ENCODE results near the gene ARHGEF3. TPM values are rescaled to one million over a fixed set of nuclear protein-coding genes. Genes with fewer than 3 reads are reported as not detected.
A peak's percentile ranks its signal among the peaks of the same experiment; 100 is the strongest.

The ARHGEF3 gene
- total RNA-seq, 2 experiments from 2014 or later: 34.4 to 38.3 TPM

- intact Hi-C loops (cut with DNase I, micrococcal nuclease): loop anchor here (1.0 to 5.0 kb wide), 7 partner anchors 120 to 914 kb away; partner anchors contain the start of genes CCDC66 (in 2 of the 2), APPL1 (in 1 of the 2), ARF4 (in 1 of the 2) and PDE12 (in 1 of the 2)
- ATAC-seq (peak; percentile 78), DNase-seq (peak; percentile 88)
- Mint-ChIP-seq H3K4me3 (peak overlapping the region; percentile 92), H3K27me3 (no peaks in the 10 kb centered on the region), H3K36me3 (ENCODE audit: low read depth) (peaks cover 43% of the 10 kb centered on the region), H3K4me1 (peaks cover 38% of the 10 kb centered on the region), H3K9me3 (ENCODE audit: low read depth) (peaks cover 11% of the 10 kb centered on the region), H3K27ac (peak overlapping the region; percentile 94)
- ChIA-PET POLR2A (interaction anchor here (1.5 to 1.6 kb wide), 2 partner anchors 11 to 117 kb away, joined by 7 to 9 read pairs; no protein-coding TSS in a partner anchor), CTCF (interaction anchor here (0.7 to 1.1 kb wide), 3 partner anchors 123 to 307 kb away, joined by 3 to 4 read pairs (median 3); no protein-coding TSS in a partner anchor)
Observed at GRCh38 chr3:56682462-56683121, 119.2 kb downstream of the ARHGEF3 start.

GRCh38 chr3:56681984-56682461 is 119.7 kb downstream of the ARHGEF3 start:
- Mint-ChIP-seq H3K4me3 (peak overlapping the region; percentile 92), H3K27me3 (no peaks in the 10 kb centered on the region), H3K27ac (peak overlapping the region; percentile 94), H3K36me3 (ENCODE audit: low read depth) (peaks cover 48% of the 10 kb centered on the region), H3K9me3 (ENCODE audit: low read depth) (peaks cover 11% of the 10 kb centered on the region), H3K4me1 (peaks cover 43% of the 10 kb centered on the region)
- ChIA-PET CTCF (interaction anchor here (1.1 kb wide), 2 partner anchors 122 to 307 kb away, joined by 3 to 4 read pairs; no protein-coding TSS in a partner anchor), POLR2A (interaction anchor here (1.5 to 1.6 kb wide), 2 partner anchors 11 to 118 kb away, joined by 7 to 9 read pairs; no protein-coding TSS in a partner anchor)
- DNase-seq (no peak), ATAC-seq (no peak)
- intact Hi-C loops (cut with DNase I, micrococcal nuclease): loop anchor here (1.0 to 5.0 kb wide), 6 partner anchors 120 to 915 kb away; partner anchors contain the start of genes CCDC66 (in 2 of the 2), APPL1 (in 1 of the 2), ARF4 (in 1 of the 2) and PDE12 (in 1 of the 2)

DNA sequence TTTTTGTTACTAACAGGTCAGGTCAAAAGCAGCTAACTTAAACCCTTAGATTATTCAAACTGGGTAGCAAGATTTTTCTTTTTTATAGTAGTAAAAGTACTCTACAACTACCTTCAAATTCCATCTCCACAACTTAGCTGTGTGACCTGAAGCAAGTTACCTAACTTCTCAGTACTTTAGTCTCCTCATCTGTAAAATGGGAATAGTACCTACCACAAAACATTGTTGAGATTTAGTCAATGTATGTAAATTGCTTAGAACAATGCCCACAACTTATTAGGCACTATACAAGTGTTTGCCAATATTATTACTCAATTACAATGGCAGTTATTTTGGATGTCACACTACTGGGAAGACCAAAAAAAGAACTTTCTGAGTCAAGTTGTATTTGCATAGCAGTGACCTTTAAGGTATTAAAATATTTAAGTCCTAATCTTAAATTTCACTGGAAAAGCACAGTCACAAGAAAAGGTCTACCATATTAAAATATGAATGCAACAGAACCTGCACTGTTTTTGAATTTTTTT is 121.6 kb downstream of the ARHGEF3 start:
- ChIA-PET POLR2A (no interaction called here), CTCF (interaction anchor here (0.7 to 1.7 kb wide), 5 partner anchors 16 to 308 kb away, joined by 3 to 5 read pairs (median 3); partner anchors contain the start of gene ARHGEF3)
- Mint-ChIP-seq H3K36me3 (ENCODE audit: low read depth) (peaks cover 58% of the 10 kb centered on the region), H3K27ac (no peak overlapping the region), H3K4me3 (peak overlapping the region; percentile 32), H3K4me1 (peaks cover 51% of the 10 kb centered on the region), H3K27me3 (no peaks in the 10 kb centered on the region), H3K9me3 (ENCODE audit: low read depth) (peaks cover 11% of the 10 kb centered on the region)
- intact Hi-C loops (cut with DNase I, micrococcal nuclease): loop anchor here (5.0 kb wide), 2 partner anchors 123 to 877 kb away; partner anchors contain the start of genes CCDC66 (in 1 of the 2) and PDE12 (in 1 of the 2)
- no peak for ATAC-seq
- no peak for DNase-seq

Other genes starting within 250 kb of the ARHGEF3 start
- 10 to 100 TPM; 23.5 to 28.5 TPM for gene CCDC66, start 244.8 kb downstream of the ARHGEF3 start, total RNA-seq
- 10 to 100 TPM; 56.8 to 65.6 TPM for gene TASOR, start 118.7 kb downstream of the ARHGEF3 start, total RNA-seq

Data from activated CD4-positive, alpha-beta T cell treated with anti-CD3 and anti-CD28 coated beads for 36 hours (primary cell).